HFFc6 (cell line): ENCODE measurements around the gene MRPS35. TPM values are rescaled to one million over a fixed set of nuclear protein-coding genes. Genes with fewer than 3 reads are reported as not detected.

Experiments
- DNase-seq: peaks from one replicate; pipeline ENCODE4 v3.0.0-alpha.2; 2018
- H3K27ac Mint-ChIP-seq: 2 replicates; pipeline ENCODE4 v1.8.0; 2020; ENCODE audit warnings: mild to moderate bottlenecking, mixed read lengths
- H3K27me3 Mint-ChIP-seq: 2 replicates; pipeline ENCODE4 v1.8.0; 2021; ENCODE audit warnings: mild to moderate bottlenecking, moderate library complexity, mixed read lengths; ENCODE audit not compliant: insufficient read depth
- H3K36me3 Mint-ChIP-seq: 2 replicates; pipeline ENCODE4 v1.8.0; 2021; ENCODE audit warnings: low read depth, mixed read lengths
- H3K4me1 Mint-ChIP-seq: 2 replicates; pipeline ENCODE4 v1.8.0; 2020; ENCODE audit warnings: low read depth, mixed read lengths
- H3K4me3 Mint-ChIP-seq: 2 replicates; pipeline ENCODE4 v1.8.0; 2020; ENCODE audit warnings: mild to moderate bottlenecking, moderate library complexity, mixed read lengths
- H3K9me3 Mint-ChIP-seq: 2 replicates; pipeline ENCODE4 v1.8.0; 2020; ENCODE audit warnings: mild to moderate bottlenecking, mixed read lengths
- total RNA-seq, 6 experiments: library from RNA; stranded (reverse); fragmentation: NEBNext Ultra II Directional; extraction: Animal tissue kit (Norgen Biotek cat#: 25700); gene quantifications; 2 replicates in 1 of 6; 3 replicates in 5 of 6; pipeline ENCODE4 v1.2.3, GENCODE V29; 2021
- TF ChIP-seq, protein P1 (sequence below): fragments of 200-600 bp; sonication (generic); IDR thresholded peaks from 2 replicates; pipeline ENCODE4 v1.5.0; 2021; ENCODE audit warnings: antibody characterized with exemption, mild to moderate bottlenecking

Gene MRPS35
- total RNA-seq, 6 experiments from 2014 or later = 39.2 to 47.9 (median 45.6) TPM

DNA sequence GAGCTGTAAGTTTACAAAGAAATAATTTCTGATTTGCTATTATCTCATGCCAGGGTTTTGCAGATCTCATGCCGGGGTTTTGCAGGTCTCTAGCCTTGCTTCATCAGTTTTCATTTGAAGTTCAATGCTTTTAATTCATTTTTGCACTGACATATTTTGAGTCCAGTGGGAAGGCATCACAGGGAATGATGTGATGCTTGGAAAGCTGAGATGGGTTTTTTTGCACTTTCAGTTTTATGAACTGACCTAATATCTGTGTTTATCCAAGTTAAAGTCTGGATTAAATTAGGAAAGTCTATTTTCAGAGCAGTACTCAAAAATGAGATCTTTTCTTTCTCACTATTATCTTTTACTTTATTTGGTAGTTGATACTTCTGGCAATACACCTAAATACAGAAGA is 38.0 kb upstream of the MRPS35 start:
- TF ChIP-seq, protein P1, sequence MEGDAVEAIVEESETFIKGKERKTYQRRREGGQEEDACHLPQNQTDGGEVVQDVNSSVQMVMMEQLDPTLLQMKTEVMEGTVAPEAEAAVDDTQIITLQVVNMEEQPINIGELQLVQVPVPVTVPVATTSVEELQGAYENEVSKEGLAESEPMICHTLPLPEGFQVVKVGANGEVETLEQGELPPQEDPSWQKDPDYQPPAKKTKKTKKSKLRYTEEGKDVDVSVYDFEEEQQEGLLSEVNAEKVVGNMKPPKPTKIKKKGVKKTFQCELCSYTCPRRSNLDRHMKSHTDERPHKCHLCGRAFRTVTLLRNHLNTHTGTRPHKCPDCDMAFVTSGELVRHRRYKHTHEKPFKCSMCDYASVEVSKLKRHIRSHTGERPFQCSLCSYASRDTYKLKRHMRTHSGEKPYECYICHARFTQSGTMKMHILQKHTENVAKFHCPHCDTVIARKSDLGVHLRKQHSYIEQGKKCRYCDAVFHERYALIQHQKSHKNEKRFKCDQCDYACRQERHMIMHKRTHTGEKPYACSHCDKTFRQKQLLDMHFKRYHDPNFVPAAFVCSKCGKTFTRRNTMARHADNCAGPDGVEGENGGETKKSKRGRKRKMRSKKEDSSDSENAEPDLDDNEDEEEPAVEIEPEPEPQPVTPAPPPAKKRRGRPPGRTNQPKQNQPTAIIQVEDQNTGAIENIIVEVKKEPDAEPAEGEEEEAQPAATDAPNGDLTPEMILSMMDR = no peak
- Mint-ChIP-seq H3K4me1 (peaks cover 4% of the 10 kb centered on the region), H3K4me3 (no peak overlapping the region), H3K27ac (no peak overlapping the region), H3K27me3 (no peaks in the 10 kb centered on the region; the same call in 1 of the 2 replicates), H3K36me3 (peaks cover 43% of the 10 kb centered on the region), H3K9me3 (no peaks in the 10 kb centered on the region)
- no peak for DNase-seq

DNA sequence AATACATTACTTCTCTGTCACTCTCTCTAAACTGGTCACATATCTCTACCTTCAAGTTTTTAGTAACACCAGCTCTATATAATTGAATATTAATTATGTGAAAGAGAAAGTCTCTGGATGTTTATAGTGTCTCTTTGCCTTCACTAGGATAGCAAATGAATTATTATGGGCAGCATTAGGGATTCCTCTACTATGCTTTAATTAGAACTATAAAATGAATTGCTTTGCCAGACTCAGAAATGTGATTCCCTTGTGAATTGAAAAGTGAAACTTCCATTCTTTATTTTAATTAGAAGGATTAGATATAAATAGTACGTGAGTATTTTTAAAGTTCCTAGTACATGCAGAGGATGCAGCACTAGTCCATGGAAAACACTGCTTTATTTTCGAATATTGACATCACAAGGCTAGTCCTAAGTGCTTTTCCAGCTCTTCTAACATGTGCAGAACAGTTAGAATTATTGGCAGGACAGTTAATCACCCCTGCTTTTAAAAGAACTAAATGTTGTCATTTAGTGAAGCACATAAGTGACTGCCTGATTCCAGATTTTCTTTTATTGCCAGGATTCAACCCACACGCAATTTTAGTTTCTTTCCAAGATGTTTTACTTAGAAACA is 37.4 kb upstream of the MRPS35 start:
- H3K36me3 Mint-ChIP-seq = peaks cover 40% of the 10 kb centered on the region
- H3K9me3 Mint-ChIP-seq = no peaks in the 10 kb centered on the region
- no peak for DNase-seq
- TF ChIP-seq, protein P1 = no peak
- no peak overlapping the region for H3K4me3 Mint-ChIP-seq
- no peaks in the 10 kb centered on the region; the same call in 1 of the 2 replicates for H3K4me1 Mint-ChIP-seq
- no peak overlapping the region for H3K27ac Mint-ChIP-seq
- no peaks in the 10 kb centered on the region for H3K27me3 Mint-ChIP-seq

DNA sequence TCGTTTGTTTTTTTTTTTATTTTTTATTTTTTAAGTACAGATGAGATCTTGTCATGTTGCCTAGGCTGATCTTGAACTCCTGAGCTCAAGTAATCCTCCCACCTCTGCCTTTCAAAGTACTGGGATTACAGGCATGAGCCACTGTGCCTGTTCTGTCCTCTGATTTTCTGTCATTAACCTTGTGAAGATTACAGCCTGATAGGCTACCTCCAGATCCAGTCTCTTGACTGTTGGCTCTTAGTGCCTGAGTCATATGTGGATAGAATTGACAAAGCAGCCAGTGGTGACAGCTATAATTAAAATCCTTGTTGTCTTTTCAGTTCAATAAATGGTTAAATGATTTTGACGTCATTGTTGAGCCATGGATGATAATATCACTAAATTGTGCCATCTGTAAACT is 35.6 kb upstream of the MRPS35 start:
- Mint-ChIP-seq H3K36me3 (peaks cover 37% of the 10 kb centered on the region), H3K27me3 (no peaks in the 10 kb centered on the region), H3K9me3 (no peaks in the 10 kb centered on the region), H3K27ac (no peak overlapping the region), H3K4me1 (no peaks in the 10 kb centered on the region; the same call in 1 of the 2 replicates), H3K4me3 (no peak overlapping the region)
- TF ChIP-seq, protein P1 = no peak
- no peak for DNase-seq

DNA sequence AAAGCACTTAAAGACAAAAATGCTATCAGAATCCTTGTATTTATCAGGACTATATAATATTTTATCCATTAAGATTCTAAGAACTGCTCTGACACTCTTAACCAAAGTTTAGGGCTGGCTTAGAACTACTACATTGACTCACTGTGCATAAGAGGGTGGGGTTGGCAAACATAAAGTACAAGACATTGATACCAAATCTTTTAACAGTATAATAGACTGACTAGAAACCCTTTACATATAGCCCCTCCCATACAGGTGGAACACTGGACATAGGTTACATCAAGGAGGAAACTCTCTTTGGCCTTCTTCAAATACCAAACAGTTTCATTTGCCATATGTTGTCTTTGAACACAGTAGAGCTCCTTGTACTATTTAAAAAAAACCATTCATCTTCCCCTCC is 30.0 kb upstream of the MRPS35 start:
- H3K9me3 Mint-ChIP-seq = no peaks in the 10 kb centered on the region
- TF ChIP-seq, protein P1 = no peak
- H3K36me3 Mint-ChIP-seq = peaks cover 43% of the 10 kb centered on the region
- no peak overlapping the region for H3K27ac Mint-ChIP-seq
- no peak overlapping the region for H3K4me3 Mint-ChIP-seq
- H3K27me3 Mint-ChIP-seq = no peaks in the 10 kb centered on the region
- peaks cover 5% of the 10 kb centered on the region; the same call in 1 of the 2 replicates for H3K4me1 Mint-ChIP-seq
- DNase-seq = no peak

DNA sequence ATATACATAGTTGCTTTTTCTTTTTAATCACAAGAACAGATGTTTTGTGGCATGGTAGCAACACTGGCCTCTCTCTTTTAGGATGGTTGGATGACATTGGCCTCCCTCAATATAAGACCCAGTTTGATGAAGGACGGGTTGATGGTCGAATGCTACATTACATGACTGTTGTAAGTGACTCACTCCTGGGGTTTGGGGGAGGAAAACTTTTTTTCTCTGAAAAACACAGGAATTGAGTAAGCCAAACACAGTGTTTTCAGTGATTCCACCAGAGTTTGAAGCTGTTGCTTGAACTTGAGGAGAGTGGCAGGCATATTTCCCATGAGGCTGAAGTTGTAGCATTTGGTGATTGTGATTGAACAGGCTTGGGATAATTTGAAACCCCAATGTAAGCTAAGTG is 28.1 kb upstream of the MRPS35 start:
- H3K36me3 Mint-ChIP-seq = peaks cover 42% of the 10 kb centered on the region
- DNase-seq = peak; percentile 13
- no peaks in the 10 kb centered on the region; the same call in 1 of the 2 replicates for H3K27me3 Mint-ChIP-seq

More for the DNA sequence above, 28.1 kb upstream of the MRPS35 start:
- H3K4me1 Mint-ChIP-seq = peaks cover 5% of the 10 kb centered on the region; the same call in 1 of the 2 replicates
- no peaks in the 10 kb centered on the region for H3K9me3 Mint-ChIP-seq
- no peak overlapping the region for H3K4me3 Mint-ChIP-seq
- H3K27ac Mint-ChIP-seq = no peak overlapping the region
- TF ChIP-seq, protein P1 = no peak
